ENCODE data around the gene TMEM121B.

Gene TMEM121B

DNA sequence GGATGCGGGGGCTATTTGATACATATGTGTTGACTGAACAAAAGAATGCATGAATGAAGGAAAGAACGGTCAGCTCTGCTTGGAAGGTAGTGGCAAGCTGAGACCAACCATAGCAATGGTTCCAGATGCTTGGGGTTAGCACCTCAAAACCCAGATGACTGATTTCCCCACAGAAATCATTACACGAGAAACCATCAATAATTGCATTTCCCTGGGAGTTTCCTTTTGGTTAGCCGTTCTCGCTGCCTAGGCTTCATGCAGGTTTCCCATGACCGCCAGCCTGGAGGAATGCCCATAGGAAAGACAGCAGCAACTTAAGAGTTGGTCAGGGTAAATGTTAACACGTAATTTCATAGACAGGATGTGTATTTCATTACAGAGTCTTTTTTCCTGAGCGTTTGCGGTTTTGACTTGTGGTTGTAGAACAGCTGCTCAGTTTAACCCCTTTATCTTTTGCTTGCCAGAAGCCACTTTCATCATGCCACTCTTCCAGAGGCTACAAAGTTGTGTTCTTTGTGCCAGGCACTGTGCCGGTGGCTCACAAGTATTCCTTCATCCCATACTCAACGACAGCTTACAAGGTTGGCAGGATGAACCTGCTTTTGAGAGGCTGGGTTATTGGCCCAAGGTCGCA, 33.5 kb downstream of the TMEM121B start:
- FAIRE-seq, result no peak

DNA sequence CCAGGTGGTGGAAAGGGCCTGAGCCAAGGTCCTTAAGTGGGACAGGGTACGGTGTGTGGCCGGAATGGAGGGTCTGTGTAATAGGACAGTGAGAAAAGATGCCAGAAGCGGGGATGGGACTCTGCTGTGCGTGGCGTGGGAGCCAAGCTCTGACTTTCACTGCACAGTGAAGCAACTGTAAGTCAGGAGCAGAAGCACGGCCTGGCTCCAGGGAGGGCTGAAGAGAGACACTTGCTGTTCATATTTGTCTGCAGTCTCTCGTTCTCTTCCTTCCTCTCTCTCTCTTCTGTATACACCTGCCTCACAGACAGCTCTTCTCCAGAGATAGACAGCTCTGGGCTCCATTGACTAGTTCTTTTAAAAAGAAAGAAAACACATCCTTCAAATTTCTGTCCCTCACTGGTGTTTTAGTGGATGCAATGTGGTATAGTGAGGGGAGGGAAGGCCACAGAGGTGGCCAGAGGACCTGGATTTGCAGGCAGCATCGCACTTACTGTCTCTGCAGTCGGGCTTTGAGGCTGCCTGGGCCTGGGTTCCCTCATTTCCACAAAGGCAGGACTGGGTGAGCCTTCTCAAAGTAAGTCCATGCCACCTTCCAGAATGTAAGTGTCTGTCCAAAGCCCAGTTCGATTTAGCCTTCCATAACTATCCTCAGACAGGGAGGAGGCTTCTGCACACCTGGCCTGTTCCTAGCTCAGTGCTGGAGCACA, 34.2 kb downstream of the TMEM121B start:
- no peak for FAIRE-seq

DNA sequence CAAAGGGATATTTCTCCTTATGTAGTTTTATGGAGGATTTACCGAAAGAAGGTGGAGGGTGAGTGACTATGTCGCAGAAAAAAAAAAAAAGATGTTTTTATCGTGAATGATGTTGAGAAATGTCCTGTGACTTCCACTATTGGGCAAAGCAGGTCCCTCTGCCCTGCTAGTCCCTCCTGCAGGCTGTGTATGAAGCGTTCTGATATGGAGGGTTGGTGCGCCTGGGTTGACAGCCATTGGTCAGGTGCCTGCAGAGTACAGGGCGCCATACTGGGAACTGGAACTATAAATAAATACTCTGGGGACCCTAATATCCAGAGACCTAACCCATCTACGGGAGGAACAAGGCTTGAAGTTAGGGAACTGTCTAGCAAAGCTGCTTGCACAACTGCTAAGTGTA, 34.9 kb downstream of the TMEM121B start:
- no peak for FAIRE-seq

DNA sequence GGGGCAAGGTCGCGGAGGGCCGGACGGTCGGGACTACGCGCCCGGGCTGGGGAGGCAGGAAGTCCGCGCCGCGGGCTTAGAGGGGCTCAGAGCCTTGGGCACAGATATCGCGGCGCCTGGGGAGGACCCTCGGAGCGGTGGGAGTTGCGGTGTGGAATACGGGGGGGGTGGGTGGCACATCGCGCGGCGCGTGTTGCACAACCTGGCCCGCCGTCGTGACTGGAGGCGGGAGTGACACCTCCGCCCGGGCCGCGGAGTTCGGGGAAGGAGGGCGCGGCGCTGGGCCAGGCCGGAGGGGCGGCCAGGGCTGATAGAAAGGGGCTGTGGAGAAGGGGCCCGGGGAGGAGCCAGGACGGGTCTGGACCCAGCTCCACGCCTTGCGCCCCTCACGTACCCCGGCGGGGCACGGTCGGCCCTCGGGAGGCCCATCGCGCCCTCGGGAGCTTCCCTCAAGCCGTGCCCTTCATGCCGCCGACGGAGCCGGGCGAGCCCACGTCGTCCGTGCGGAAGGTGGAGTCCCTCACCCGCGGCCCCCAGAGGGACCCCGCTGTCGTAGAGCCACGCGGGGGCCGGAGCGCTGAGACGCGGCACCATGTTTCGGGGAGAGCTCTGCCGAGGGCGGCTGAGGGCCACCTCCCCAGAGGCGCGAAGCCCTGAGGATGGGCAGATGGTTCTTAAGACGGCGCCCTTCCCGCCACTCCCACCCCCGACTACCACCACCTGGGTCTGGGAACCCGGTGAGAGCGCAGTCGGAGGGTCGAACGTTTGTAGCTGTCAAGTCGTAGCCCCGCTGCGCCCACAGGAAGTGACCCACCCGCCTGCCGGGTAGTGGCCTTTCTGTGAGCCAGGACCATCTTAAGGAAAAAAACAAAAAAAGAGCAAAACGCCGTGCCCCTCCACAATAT, 35.6 kb downstream of the TMEM121B start:
- FAIRE-seq, result no peak

DNA sequence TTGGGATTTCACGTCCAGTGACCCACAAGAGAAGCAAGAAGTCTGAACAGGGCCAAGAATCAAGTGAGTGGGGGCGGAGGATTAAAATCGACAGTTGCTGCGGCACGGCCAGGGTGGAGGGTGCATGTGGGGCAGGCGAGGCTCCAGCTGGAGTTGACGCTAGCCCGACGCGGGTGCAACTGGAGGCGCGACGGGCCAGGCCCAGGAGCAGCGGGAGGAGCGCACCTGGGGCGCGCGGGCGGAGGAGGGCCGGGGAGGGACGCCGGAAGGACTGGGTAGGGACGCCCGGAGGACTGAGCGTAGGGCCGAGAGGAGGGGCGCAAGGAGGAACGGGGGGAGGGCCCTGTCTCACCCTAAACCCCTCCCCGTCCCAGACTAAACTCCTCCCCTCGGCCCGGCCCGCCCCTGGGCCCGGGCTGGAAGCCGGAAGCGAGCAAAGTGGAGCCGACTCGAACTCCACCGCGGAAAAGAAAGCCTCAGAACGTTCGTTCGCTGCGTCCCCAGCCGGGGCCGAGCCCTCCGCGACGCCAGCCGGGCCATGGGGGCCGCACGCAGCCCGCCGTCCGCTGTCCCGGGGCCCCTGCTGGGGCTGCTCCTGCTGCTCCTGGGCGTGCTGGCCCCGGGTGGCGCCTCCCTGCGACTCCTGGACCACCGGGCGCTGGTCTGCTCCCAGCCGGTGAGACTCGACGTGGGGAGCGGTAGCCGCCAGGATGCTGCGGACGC, 36.4 kb downstream of the TMEM121B start, which contains the start of gene IL17RA:
Gene IL17RA, plus strand, starts transcription at position 447 of the 723 bp plus-strand sequence. Its CDS starts 92 bp downstream, at position 539.
- no peak for FAIRE-seq

- no peak for FAIRE-seq
Measured at GRCh38 chr22:17083811-17084441, 37.2 kb downstream of the TMEM121B start.

DNA sequence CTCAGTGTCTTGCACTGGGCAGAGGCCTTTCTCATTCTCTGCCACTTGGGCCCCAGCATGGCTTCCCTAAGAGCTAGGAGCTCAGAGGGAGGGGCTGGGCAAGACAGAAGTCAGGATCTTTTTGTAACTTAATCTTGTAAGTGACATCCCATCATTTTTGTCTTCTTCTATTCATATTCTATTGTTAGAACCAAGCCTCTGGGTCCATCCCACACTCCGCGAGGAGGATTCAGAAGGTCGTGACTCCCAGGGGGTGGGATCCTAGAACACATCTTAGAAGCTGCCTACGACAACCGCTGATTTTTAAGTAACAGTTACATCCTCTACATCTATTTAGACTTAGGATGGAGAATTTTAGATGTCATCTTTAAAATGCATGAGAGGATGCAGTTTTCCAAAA, 37.9 kb downstream of the TMEM121B start:
- FAIRE-seq, result no peak

- no peak for FAIRE-seq
Measured at GRCh38 chr22:17079572-17079971, 41.6 kb downstream of the TMEM121B start.

GRCh38 chr22:17077255-17077654, 43.9 kb downstream of the TMEM121B start:
- no peak for FAIRE-seq

GRCh38 chr22:17074648-17075002, 46.5 kb downstream of the TMEM121B start:
- no peak for FAIRE-seq

DNA sequence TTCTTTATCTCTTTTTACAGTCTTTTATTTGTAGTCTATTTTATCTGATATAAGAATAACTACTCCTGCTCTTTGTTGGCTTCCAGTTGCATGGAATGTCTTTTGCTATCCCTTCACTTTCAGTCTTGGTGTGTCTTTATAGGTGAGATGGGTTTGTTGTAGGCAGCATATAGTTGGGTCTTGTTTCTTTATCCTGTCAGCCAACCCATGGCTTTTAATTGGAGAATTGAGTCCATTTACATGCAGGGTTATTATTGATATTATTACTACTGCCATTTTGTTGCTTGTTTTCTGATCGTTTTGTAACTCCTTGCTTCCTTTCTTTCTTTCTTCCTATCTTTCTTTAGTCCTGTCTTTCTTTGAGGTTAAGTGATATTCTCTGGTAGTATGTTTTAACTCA, 48.3 kb downstream of the TMEM121B start:
- no peak for FAIRE-seq

Data from colon (tissue), 2 donors.